Esophagus muscularis mucosa (tissue), 3 donors: ENCODE data around the gene BID.
"Not testable (repeated sequence)": the region's sequence is repeated elsewhere in the genome, so short reads cannot be mapped to it uniquely, and the experiment has no call there.

Source experiments
- CTCF ChIP-seq, 3 experiments: fragments of 200-600 bp in 2 of 3; fragments of 450-650 bp in 1 of 3; sonication (generic) in 2 of 3; IDR thresholded peaks; one replicate each; pipeline ENCODE4 v1.5.1; 2017 to 2019; ENCODE audit warnings: antibody characterized with exemption in 3 of 3, mild to moderate bottlenecking in 2 of 3, moderate library complexity in 1 of 3
- POLR2A ChIP-seq: fragments of 450-650 bp; IDR thresholded peaks from one replicate; pipeline ENCODE4 v1.6.1; 2017; ENCODE audit warnings: antibody characterized with exemption, moderate library complexity, mild to moderate bottlenecking, low read depth
- POLR2AphosphoS5 ChIP-seq, 2 donors: sonication (generic); formaldehyde crosslinking; IDR thresholded peaks; one replicate each; pipeline ENCODE4 v1.6.1; 2017; ENCODE audit warnings: antibody characterized with exemption in 2 of 2

GRCh38 chr22:17698276-17698675 lies 76.0 kb downstream of the BID start:
- not testable (repeated sequence) for TF ChIP-seq CTCF (IDR thresholded peaks at IDR 0.05); POLR2A; POLR2AphosphoS5 (IDR thresholded peaks at IDR 0.05)
